ENCODE data around the gene EIF2S2. TPM values are rescaled to one million over a fixed set of nuclear protein-coding genes. Genes with fewer than 3 reads are reported as not detected.

EIF2S2 gene
- polyA plus RNA-seq, 3 donors: 18.8 to 20.1 (median 18.9) TPM

- H3K27me3 ChIP-seq (ENCODE audit: control insufficient read depth in 2 of 2, insufficient read depth in 2 of 2, low read length in 2 of 2): no peaks in the 10 kb centered on the region
- peaks cover 81 to 98% of the 10 kb centered on the region in 2 donors for H3K36me3 ChIP-seq (replicated peaks in 1 of 2; ENCODE audit: control insufficient read depth in 1 of 2, insufficient read depth in 2 of 2, low read length in 2 of 2)
- H3K36me3 Mint-ChIP-seq: peaks cover 77 to 90% of the 10 kb centered on the region in 2 donors
- intact Hi-C loops (cut with micrococcal nuclease): no loop called here
- no peaks in the 10 kb centered on the region for H3K9me3 ChIP-seq (replicated peaks in 1 of 2; ENCODE audit: control insufficient read depth in 1 of 2, insufficient read depth in 1 of 2, low read length in 2 of 2)
- TF ChIP-seq, protein P1, sequence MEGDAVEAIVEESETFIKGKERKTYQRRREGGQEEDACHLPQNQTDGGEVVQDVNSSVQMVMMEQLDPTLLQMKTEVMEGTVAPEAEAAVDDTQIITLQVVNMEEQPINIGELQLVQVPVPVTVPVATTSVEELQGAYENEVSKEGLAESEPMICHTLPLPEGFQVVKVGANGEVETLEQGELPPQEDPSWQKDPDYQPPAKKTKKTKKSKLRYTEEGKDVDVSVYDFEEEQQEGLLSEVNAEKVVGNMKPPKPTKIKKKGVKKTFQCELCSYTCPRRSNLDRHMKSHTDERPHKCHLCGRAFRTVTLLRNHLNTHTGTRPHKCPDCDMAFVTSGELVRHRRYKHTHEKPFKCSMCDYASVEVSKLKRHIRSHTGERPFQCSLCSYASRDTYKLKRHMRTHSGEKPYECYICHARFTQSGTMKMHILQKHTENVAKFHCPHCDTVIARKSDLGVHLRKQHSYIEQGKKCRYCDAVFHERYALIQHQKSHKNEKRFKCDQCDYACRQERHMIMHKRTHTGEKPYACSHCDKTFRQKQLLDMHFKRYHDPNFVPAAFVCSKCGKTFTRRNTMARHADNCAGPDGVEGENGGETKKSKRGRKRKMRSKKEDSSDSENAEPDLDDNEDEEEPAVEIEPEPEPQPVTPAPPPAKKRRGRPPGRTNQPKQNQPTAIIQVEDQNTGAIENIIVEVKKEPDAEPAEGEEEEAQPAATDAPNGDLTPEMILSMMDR (IDR thresholded peaks at IDR 0.05): no peak
- no peak overlapping the region for H3K4me3 ChIP-seq (replicated peaks in 1 of 3; ENCODE audit: low read depth in 2 of 3, low read length in 3 of 3)
- no peaks in the 10 kb centered on the region for H3K27me3 Mint-ChIP-seq (ENCODE audit: low read depth in 3 of 3)
- H3K9me3 Mint-ChIP-seq: no peaks in the 10 kb centered on the region
- peak overlapping the region in 3 of 7 donors; percentile 22 to 55 (median 48) for H3K27ac Mint-ChIP-seq
- no peak for DNase-seq
- no peaks in the 10 kb centered on the region for H3K4me1 ChIP-seq (ENCODE audit: control insufficient read depth in 1 of 2, insufficient read depth in 2 of 2, low read length in 2 of 2)
- H4K20me1 ChIP-seq (ENCODE audit: insufficient read depth, low read length): peaks cover 95% of the 10 kb centered on the region
- H3K4me2 ChIP-seq (replicated peaks; ENCODE audit: extremely low read depth, low read length, poor library complexity, severe bottlenecking): no peak overlapping the region
- 94% methylated on average over 7 of the region's 15 CpGs for WGBS (ENCODE audit: insufficient coverage)
- no peaks in the 10 kb centered on the region for H3K4me1 Mint-ChIP-seq
- no peak overlapping the region for H3K9ac ChIP-seq (ENCODE audit: insufficient read depth, low read length, poor library complexity, severe bottlenecking)
- no peak overlapping the region for H3K4me3 Mint-ChIP-seq
- H3K27ac ChIP-seq (ENCODE audit: low read depth in 1 of 2, low read length in 2 of 2): peak overlapping the region in 1 of 2 donors; percentile 43
- no peak overlapping the region for H2AFZ ChIP-seq (ENCODE audit: insufficient read depth, low read depth, low read length, poor library complexity, severe bottlenecking)
- peaks cover 38% of the 10 kb centered on the region for H3K79me2 ChIP-seq (ENCODE audit: insufficient read depth, low read length)
Observed at GRCh38 chr20:34088305-34089174, 23.5 kb downstream of the EIF2S2 start.

- no peak overlapping the region for H3K4me3 ChIP-seq (replicated peaks in 1 of 3; ENCODE audit: low read depth in 2 of 3, low read length in 3 of 3)
- no peak for DNase-seq
- H3K27ac ChIP-seq (ENCODE audit: low read depth in 1 of 2, low read length in 2 of 2): peak overlapping the region in 1 of 2 donors; percentile 6
- TF ChIP-seq, protein P1 (IDR thresholded peaks at IDR 0.05): no peak
- Mint-ChIP-seq H3K4me3 (no peak overlapping the region), H3K4me1 (peaks cover 2% of the 10 kb centered on the region), H3K27me3 (ENCODE audit: low read depth in 3 of 3) (no peaks in the 10 kb centered on the region), H3K9me3 (no peaks in the 10 kb centered on the region), H3K27ac (peak overlapping the region in 3 of 7 donors; percentile 43 to 71 (median 62)), H3K36me3 (peaks cover 71 to 89% of the 10 kb centered on the region in 2 donors)
- H3K9ac ChIP-seq (ENCODE audit: insufficient read depth, low read length, poor library complexity, severe bottlenecking): no peak overlapping the region
- H3K9me3 ChIP-seq (replicated peaks in 1 of 2; ENCODE audit: control insufficient read depth in 1 of 2, insufficient read depth in 1 of 2, low read length in 2 of 2): no peaks in the 10 kb centered on the region
- H3K4me1 ChIP-seq (ENCODE audit: control insufficient read depth in 1 of 2, insufficient read depth in 2 of 2, low read length in 2 of 2): no peaks in the 10 kb centered on the region
- H3K36me3 ChIP-seq (replicated peaks in 1 of 2; ENCODE audit: control insufficient read depth in 1 of 2, insufficient read depth in 2 of 2, low read length in 2 of 2): peaks cover 77 to 97% of the 10 kb centered on the region in 2 donors
- H3K4me2 ChIP-seq (replicated peaks; ENCODE audit: extremely low read depth, low read length, poor library complexity, severe bottlenecking): no peak overlapping the region
- H3K79me2 ChIP-seq (ENCODE audit: insufficient read depth, low read length): peaks cover 32% of the 10 kb centered on the region
- 98% methylated on average over 5 of the region's 5 CpGs for WGBS (ENCODE audit: insufficient coverage)
- intact Hi-C loops (cut with micrococcal nuclease): no loop called here
- peaks cover 95% of the 10 kb centered on the region for H4K20me1 ChIP-seq (ENCODE audit: insufficient read depth, low read length)
- H2AFZ ChIP-seq (ENCODE audit: insufficient read depth, low read depth, low read length, poor library complexity, severe bottlenecking): no peak overlapping the region
- no peaks in the 10 kb centered on the region for H3K27me3 ChIP-seq (ENCODE audit: control insufficient read depth in 2 of 2, insufficient read depth in 2 of 2, low read length in 2 of 2)
Observed at GRCh38 chr20:34085544-34086040, 26.5 kb downstream of the EIF2S2 start.

All from CD14-positive monocyte (primary cell).